K562 (cell line): ENCODE data around the gene CDC14A. TPM values are rescaled to one million over a fixed set of nuclear protein-coding genes. Genes with fewer than 3 reads are reported as not detected.

ENCODE experiments used
- HNRNPL ChIP-seq: fragments of 200-400 bp; formaldehyde crosslinking; IDR thresholded peaks from 2 replicates; pipeline ENCODE4 v1.6.1; 2017; ENCODE audit warnings: low read depth, mild to moderate bottlenecking, low read length
- JUN ChIP-seq, 2 experiments: sonication (generic) in 1 of 2; formaldehyde crosslinking in 1 of 2; IDR thresholded peaks; 2 replicates each; pipeline versions ENCODE4 v1.6.1 to v1.8.0; 2012 to 2022; ENCODE audit warnings: borderline replicate concordance in 2 of 2, mild to moderate bottlenecking in 2 of 2, improper control_type of control experiment in 1 of 2, low read depth in 1 of 2, low read length in 1 of 2, missing genetic modification reagents in 1 of 2
- KLF6 ChIP-seq: fragments of 250-450 bp; sonication (Bioruptor Pico); IDR thresholded peaks from 2 replicates; pipeline ENCODE4 v1.4.0; 2020; ENCODE audit warnings: mild to moderate bottlenecking, moderate library complexity, borderline replicate concordance
- polyA plus RNA-seq, 8 experiments: library from polyadenylated mRNA; depleted of rRNA in 4 of 8; stranded (reverse) in 5 of 8; unstranded in 3 of 8; fragments of >200 nt; fragmentation: Nextera tagmentation in 2 of 8; fragmentation: Illumina TruSeq in 1 of 8; extraction: Ambion mirVana in 2 of 8; extraction: Trizol in 1 of 8; gene quantifications; 2 replicates each; pipeline versions ENCODE4 v1.2.1 to v1.2.3, GENCODE V29; 2011 to 2014; ENCODE audit warnings: inconsistent platforms in 1 of 8, missing spikeins in 1 of 8
- total RNA-seq, 7 experiments: library from RNA; depleted of rRNA in 6 of 7; stranded (reverse); fragments of >200 nt in 6 of 7; fragmentation: Illumina TruSeq in 2 of 7; extraction: Trizol in 2 of 7; gene quantifications; 2 replicates each; pipeline versions ENCODE4 v1.2.1 to v1.2.3, GENCODE V29; 2011 to 2021; ENCODE audit warnings: low replicate concordance in 1 of 7
- TF ChIP-seq, protein P1 (sequence below): sonication (generic); formaldehyde crosslinking; IDR thresholded peaks from 2 replicates; pipeline ENCODE4 v1.8.1; 2023; ENCODE audit warnings: mild to moderate bottlenecking, missing genetic modification reagents
- TF ChIP-seq, protein P2 (sequence below): sonication (generic); formaldehyde crosslinking; IDR thresholded peaks from 2 replicates; pipeline ENCODE4 v1.8.0; 2022; ENCODE audit warnings: mild to moderate bottlenecking, missing genetic modification reagents
- TF ChIP-seq, protein P3 (sequence below): sonication (generic); formaldehyde crosslinking; IDR thresholded peaks from 2 replicates; pipeline ENCODE4 v1.8.0; 2022; ENCODE audit warnings: mild to moderate bottlenecking, missing genetic modification reagents

The CDC14A gene
- total and polyA plus RNA-seq, 9 of the 15 experiments (the other 6 are each of a cell fraction or from before 2014, with no cell fraction given): 17.0 to 74.3 (median 33.4) TPM

DNA sequence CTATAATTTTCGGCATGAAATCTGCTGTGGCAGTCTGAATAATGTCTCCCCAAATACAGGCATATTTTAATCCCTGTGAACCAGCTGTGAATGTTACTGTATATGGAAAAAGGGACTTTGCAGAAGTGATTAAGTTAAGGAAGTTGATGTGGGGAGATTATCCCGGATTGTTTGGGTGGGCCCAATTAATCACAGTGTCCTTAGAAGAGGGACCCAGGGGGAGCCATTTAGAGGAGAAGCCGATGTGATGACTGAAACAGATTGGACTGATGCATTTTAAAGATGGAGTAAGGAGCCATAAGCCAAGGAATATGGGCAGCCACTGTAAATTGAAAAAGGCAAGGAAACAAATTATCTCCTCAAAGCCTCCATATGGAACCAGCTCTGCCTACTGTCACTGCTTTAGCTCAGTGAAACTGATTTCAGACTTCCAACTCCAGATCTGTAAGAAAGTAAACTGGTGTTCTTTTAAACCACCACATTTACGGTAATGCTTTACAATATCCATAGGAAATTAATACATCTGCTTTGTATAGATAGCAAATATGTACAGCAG is 124.5 kb downstream of the CDC14A start (continued):
- TF ChIP-seq, protein P1, sequence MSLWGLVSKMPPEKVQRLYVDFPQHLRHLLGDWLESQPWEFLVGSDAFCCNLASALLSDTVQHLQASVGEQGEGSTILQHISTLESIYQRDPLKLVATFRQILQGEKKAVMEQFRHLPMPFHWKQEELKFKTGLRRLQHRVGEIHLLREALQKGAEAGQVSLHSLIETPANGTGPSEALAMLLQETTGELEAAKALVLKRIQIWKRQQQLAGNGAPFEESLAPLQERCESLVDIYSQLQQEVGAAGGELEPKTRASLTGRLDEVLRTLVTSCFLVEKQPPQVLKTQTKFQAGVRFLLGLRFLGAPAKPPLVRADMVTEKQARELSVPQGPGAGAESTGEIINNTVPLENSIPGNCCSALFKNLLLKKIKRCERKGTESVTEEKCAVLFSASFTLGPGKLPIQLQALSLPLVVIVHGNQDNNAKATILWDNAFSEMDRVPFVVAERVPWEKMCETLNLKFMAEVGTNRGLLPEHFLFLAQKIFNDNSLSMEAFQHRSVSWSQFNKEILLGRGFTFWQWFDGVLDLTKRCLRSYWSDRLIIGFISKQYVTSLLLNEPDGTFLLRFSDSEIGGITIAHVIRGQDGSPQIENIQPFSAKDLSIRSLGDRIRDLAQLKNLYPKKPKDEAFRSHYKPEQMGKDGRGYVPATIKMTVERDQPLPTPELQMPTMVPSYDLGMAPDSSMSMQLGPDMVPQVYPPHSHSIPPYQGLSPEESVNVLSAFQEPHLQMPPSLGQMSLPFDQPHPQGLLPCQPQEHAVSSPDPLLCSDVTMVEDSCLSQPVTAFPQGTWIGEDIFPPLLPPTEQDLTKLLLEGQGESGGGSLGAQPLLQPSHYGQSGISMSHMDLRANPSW (CRISPR knock-in tag): no peak
- TF ChIP-seq HNRNPL (no peak), JUN (IDR thresholded peaks at IDR 0.05; ENCODE audit: borderline replicate concordance, low read depth, low read length) (no peak), JUN (CRISPR knock-in tag; IDR thresholded peaks at IDR 0.05; ENCODE audit: borderline replicate concordance) (no peak), KLF6 (CRISPR knock-in tag) (no peak)
- TF ChIP-seq, protein P2, sequence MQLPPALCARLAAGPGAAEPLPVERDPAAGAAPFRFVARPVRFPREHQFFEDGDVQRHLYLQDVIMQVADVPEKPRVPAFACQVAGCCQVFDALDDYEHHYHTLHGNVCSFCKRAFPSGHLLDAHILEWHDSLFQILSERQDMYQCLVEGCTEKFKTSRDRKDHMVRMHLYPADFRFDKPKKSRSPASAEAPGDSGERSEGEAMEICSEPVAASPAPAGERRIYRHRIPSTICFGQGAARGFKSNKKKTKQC (CRISPR knock-in tag): no peak
- TF ChIP-seq, protein P3, sequence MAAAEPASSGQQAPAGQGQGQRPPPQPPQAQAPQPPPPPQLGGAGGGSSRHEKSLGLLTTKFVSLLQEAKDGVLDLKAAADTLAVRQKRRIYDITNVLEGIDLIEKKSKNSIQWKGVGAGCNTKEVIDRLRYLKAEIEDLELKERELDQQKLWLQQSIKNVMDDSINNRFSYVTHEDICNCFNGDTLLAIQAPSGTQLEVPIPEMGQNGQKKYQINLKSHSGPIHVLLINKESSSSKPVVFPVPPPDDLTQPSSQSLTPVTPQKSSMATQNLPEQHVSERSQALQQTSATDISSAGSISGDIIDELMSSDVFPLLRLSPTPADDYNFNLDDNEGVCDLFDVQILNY (CRISPR knock-in tag): no peak
